GM12873 (cell line): ENCODE data around the gene CYB5B.

ENCODE experiments used
- TF ChIP-seq, protein P1 (sequence below): IDR thresholded peaks from 2 replicates; pipeline ENCODE4 v1.5.1; 2012; ENCODE audit warnings: low read depth, mild to moderate bottlenecking, moderate library complexity, low read length, control low read depth; ENCODE audit not compliant: insufficient read depth; ENCODE audit errors: missing control alignments

CYB5B gene

DNA sequence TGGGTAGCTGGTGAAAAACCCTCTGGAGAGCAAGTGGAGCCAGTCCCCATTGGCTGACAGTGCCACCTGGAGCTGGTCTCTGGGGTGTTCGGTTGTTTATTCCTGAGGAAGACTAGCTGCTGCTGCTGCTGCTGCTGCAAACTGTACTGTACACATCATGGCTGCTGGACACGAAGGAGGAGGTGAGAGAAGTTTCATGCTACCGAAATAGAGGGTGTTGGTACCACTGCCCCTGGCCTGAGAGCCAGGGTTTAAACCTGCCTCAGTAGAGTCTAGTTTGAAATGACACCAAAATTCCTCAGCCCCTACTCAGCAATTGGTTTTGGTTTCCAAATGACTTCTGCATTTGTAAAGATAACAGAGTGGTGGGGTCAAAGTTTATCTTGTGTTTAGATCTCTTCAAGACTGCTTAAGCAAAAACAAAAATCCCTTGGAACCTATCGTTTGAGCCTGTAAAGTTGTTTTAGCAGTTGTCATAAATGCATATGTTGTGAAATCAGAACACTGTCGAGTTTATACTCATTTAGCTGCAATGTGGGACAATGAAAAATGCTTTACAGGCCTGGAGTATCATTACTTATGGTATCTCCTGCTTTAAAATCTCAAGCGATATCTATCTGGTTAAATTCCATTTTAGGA is 40.8 kb downstream of the CYB5B start:
- TF ChIP-seq, protein P1, sequence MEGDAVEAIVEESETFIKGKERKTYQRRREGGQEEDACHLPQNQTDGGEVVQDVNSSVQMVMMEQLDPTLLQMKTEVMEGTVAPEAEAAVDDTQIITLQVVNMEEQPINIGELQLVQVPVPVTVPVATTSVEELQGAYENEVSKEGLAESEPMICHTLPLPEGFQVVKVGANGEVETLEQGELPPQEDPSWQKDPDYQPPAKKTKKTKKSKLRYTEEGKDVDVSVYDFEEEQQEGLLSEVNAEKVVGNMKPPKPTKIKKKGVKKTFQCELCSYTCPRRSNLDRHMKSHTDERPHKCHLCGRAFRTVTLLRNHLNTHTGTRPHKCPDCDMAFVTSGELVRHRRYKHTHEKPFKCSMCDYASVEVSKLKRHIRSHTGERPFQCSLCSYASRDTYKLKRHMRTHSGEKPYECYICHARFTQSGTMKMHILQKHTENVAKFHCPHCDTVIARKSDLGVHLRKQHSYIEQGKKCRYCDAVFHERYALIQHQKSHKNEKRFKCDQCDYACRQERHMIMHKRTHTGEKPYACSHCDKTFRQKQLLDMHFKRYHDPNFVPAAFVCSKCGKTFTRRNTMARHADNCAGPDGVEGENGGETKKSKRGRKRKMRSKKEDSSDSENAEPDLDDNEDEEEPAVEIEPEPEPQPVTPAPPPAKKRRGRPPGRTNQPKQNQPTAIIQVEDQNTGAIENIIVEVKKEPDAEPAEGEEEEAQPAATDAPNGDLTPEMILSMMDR = no peak

DNA sequence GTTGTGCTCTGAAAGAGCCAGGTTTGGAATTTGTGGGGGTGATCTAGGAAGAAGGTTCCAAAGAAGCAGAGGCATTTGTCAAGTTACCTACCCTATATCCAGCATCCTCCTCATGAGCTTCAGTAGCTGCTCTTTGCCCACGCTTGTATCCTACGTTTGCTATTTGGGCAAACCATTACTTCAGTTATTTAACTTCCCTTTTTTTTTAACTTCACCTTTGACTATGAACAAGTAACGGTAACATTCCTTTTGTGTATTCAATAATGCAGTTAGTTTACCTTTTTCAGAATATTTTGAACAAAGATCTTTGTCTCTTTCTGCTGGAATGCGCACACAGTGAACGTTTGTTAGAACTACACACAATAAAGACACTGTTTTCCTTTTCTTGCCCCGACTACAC is 41.5 kb downstream of the CYB5B start:
- TF ChIP-seq, protein P1 = no peak

DNA sequence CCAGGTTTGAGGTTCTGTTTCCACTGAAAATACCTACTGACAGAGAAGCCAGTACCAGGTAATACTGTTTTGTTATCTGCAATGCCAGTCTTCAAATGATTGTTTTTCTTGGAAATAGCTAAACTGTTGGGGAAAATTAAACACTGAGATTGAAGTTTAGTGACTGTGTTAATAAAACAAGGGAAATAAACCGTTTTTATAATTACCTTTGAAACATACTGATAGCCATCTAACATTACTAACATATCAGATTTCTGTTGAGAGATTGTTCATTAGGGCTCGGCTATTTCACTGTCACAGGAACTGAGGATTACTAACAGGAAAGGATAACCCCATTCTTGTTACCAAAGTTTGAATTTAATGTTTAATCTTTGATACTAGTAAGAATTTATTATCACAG is 42.1 kb downstream of the CYB5B start:
- TF ChIP-seq, protein P1 = no peak

DNA sequence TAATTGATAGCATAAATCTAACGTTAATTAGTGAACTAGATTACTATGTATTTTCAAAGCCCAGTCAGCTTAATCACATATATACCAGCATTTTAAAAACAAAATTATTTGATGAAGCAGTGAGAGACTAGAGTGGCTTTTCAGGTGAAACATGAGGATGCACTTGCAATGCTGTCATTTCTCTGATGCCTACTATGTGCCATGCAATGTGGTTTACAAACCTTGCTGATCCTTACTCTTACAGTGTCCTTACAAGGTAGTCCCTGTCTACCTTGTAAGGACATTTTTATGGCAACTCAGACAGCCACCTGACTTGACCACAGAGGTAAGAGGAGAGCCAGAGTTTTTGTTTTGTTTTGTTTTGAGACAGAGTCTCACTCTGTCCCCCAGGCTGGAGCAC is 42.7 kb downstream of the CYB5B start:
- TF ChIP-seq, protein P1 = no peak

DNA sequence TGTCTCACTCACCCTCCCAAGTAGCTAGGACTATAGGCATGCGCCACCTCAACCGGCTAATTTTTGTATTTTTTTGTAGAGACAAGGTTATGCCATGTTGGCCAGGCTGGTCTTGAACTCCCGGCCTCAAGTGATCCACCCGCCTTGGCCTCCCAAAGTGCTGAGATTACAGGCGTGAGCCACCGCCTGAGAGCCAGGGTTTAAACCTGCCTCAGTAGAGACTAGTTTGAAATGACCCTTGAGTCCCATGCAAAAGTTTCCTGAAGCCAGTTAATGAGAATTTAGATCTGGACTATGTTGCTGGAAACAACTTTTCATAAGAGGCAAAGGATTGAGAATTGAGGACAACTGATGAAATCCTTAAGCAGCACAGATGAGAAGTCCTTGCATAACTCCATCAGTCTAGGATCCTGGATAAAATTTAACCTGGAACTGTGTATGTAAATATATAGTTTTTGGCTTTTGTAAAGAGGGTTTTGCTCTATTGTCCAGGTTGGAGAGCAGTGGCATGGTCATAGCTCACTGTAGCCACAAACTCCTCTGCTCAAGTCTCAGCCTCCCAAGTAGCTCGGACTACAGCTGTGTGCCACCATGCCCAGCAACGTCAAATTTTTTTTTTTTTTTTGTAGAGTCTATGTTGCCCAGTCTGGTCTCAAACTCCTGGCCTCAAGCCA is 43.2 kb downstream of the CYB5B start:
- TF ChIP-seq, protein P1 = no peak

DNA sequence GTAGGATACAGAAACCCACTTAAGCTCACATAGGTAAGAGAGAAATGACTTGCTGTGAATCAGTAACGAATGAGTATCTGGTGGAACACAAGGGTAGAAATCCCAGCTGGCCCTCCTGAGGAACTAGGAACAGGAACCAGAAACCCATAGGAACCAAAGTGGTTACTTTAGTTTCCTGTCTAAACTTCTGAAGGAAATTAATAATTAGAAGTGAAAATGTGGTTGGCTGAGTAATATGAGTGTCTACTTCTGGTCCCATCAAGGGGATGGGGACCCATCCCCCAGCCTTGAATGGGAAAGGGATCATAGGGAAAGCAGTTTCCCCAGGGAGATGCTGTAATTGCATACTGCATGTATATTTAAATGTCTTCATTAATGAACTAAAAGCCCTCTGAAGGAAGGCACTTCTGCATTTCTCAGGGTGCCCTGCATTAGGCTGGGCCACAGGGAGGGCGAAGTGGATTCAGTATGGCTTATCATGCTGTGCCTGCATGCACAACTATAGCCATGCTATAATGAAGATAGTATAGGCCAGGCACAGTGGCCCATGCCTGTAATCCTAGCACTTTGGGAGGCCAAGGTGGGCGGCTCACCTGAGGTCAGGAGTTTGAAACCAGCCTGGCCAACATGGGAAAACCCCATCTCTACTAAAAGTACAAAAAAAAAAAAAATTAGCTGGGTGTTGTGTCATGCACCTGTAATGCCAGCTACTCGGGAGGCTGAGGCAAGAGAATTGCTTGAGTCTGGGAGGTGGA is 45.6 kb downstream of the CYB5B start:
- TF ChIP-seq, protein P1 = no peak

DNA sequence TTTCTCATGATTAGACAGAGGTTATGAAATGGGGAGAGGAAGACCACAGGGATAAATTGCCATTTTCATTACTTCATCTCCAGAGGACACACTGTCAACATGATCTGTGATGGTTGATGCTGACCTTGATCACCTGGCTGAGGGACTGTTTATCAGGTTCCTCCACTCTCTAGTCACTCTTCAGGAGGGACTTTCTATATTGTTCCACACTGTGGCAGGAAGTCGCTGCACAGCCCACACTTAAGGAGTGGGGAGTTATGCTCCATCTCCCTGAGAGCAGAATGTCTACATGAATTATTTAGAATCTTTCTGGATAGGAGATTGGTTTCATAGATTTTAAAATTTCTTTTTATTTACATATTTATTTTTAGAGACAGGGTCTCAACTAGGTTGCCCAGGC is 46.7 kb downstream of the CYB5B start:
- TF ChIP-seq, protein P1 = no peak
